Stimulated activated naive B cell treated with anti-CD40 and anti-IgM and Interleukin-4, amounts not matched to agents 10 μg/mL and 1 μg/mL and 100 μg/mL, for 72 hours (primary cell): ENCODE measurements around the gene DNASE1L3.
"Not testable (repeated sequence)": the region's sequence is repeated elsewhere in the genome, so short reads cannot be mapped to it uniquely, and the experiment has no call there.

Experiments used
- ATAC-seq, 2 donors: fragments of 150-1000 bp; cut with Tn5 transposase; replicated peaks; 2 replicates each; pipeline ENCODE4 v1.10.0; 2021; ENCODE audit warnings: moderate library complexity in 1 of 2
- DNase-seq: peaks from one replicate; pipeline ENCODE4 v3.0.0; 2021
- H3K27ac Mint-ChIP-seq: one replicate; pipeline ENCODE4 v1.8.0; 2022; ENCODE audit warnings: mild to moderate bottlenecking, mixed read lengths
- H3K27me3 Mint-ChIP-seq, 2 donors: one replicate each; pipeline ENCODE4 v1.8.0; 2022; ENCODE audit warnings: mixed read lengths in 2 of 2
- H3K36me3 Mint-ChIP-seq, 2 donors: one replicate each; pipeline ENCODE4 v1.8.0; 2022; ENCODE audit warnings: mixed read lengths in 2 of 2, mild to moderate bottlenecking in 1 of 2
- H3K4me1 Mint-ChIP-seq, 2 donors: one replicate each; pipeline ENCODE4 v1.8.0; 2022; ENCODE audit warnings: mixed read lengths in 2 of 2, mild to moderate bottlenecking in 1 of 2
- H3K4me3 Mint-ChIP-seq, 2 donors: one replicate each; pipeline ENCODE4 v1.8.0; 2022; ENCODE audit warnings: mild to moderate bottlenecking in 2 of 2, mixed read lengths in 2 of 2, moderate library complexity in 1 of 2
- H3K9me3 Mint-ChIP-seq, 2 donors: one replicate each; pipeline ENCODE4 v1.8.0; 2022; ENCODE audit warnings: mixed read lengths in 2 of 2, mild to moderate bottlenecking in 1 of 2

Gene DNASE1L3

DNA sequence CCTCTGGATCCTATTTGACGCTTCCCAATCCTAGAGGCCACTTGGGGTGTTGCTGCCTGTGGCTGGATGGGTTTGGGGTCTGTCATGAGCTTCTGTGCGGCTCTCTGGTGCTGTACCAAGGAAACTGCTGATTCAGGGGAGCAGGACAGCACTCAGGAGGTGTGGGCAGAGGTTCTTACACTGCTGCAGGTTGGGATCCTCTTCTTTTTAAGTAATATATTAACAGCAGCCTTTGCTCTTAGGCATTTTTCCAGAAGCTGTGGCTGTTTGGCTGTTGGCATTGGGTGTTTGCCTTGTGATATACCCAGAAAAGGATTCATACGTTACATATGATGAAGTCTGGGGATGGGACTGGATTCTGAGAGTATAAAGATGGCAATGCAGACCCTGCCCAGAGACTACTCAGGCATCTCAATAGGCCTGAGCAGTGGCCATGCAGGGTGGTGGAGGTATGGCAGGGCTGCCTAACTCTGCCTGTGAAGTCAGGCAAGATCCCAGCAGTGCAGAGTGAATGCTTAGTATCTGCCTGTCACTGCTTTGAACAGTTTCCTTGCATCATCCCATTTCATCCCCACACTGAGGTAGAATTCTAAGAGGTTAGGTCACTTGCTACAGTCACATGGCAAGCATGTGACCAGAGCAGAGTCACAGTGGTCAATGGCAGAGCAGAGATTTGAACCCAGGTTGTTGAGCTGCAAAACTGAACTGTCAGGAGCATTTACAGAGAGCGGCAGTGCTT is 30.7 kb upstream of the DNASE1L3 start:
- DNase-seq (no peak), ATAC-seq (no peak)
- H3K27ac Mint-ChIP-seq = peak overlapping the region; percentile 75
- H3K4me1 Mint-ChIP-seq = peaks cover 36 to 59% of the 10 kb centered on the region in 2 donors
- H3K4me3 Mint-ChIP-seq = no peak overlapping the region
- H3K9me3 Mint-ChIP-seq = no peaks in the 10 kb centered on the region
- H3K36me3 Mint-ChIP-seq = peaks cover 9 to 24% of the 10 kb centered on the region in 2 donors
- no peaks in the 10 kb centered on the region for H3K27me3 Mint-ChIP-seq

DNA sequence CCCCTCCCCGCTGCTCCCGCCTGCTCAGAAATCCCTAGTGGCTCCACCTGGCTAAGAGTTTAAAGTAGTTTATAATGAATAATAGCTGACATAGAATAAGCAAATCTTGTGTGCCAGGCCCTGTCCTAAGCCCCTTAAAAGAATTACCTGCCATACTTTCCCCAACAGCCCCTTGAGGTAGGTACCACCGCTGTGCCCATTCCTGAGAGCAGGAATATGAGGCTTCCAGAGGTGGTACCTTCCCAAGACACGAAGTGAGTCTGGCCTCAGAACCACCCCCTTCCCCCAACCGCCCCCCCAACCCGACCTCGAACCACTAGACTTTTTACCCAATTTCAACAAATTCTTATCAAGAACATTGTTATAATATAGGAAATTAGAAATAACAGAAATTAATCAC is 28.1 kb upstream of the DNASE1L3 start:
- no peaks in the 10 kb centered on the region for H3K27me3 Mint-ChIP-seq
- peak overlapping the region; percentile 91 to 96 for H3K4me3 Mint-ChIP-seq
- DNase-seq = no peak
- peaks cover 9 to 24% of the 10 kb centered on the region in 2 donors for H3K36me3 Mint-ChIP-seq
- peaks cover 39 to 55% of the 10 kb centered on the region in 2 donors for H3K4me1 Mint-ChIP-seq
- H3K27ac Mint-ChIP-seq = no peak overlapping the region
- H3K9me3 Mint-ChIP-seq = no peaks in the 10 kb centered on the region
- no peak for ATAC-seq

DNA sequence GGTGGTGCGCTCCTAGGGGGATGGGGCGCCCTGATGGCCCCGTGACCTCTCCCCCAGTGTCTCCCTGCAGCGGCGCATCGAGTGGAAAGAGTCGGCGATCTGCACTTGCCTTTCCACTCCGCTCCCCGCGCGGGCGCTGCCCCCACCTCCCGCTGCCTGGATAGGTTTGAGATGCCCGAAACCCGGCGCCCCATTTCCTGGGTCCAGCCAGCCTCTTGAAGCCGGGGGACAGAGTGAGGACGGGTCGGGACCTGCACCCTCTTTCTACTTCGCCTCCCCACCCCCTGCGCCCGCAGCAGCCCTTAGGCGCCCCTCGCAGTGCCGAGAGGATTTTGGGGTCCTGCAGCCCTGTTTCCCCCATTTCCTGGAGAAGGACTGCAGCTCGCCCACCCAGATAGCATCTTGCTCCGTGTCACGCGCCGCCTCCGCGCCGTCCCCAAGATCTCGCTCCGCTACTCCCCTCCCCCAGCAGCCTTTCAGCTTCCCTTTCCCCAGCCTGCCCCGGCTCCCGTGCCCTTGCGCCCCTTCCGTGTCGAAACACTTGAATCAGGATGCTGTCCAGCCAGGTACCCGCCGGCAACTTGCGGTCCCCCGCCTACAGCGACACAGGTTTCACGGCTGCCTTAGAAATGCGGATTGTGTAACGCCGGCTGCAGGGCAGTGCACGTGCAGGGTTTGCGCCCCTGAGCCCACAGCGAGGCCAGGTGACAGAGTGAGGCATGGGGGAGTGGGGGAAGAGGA is 27.3 kb upstream of the DNASE1L3 start:
- ATAC-seq (peak; percentile 57 to 60), DNase-seq (no peak)
- Mint-ChIP-seq H3K9me3 (no peaks in the 10 kb centered on the region), H3K27me3 (no peaks in the 10 kb centered on the region), H3K4me1 (peaks cover 41 to 62% of the 10 kb centered on the region in 2 donors), H3K36me3 (peaks cover 9 to 20% of the 10 kb centered on the region in 2 donors), H3K27ac (peak overlapping the region; percentile 91), H3K4me3 (peak overlapping the region; percentile 91 to 96)

DNA sequence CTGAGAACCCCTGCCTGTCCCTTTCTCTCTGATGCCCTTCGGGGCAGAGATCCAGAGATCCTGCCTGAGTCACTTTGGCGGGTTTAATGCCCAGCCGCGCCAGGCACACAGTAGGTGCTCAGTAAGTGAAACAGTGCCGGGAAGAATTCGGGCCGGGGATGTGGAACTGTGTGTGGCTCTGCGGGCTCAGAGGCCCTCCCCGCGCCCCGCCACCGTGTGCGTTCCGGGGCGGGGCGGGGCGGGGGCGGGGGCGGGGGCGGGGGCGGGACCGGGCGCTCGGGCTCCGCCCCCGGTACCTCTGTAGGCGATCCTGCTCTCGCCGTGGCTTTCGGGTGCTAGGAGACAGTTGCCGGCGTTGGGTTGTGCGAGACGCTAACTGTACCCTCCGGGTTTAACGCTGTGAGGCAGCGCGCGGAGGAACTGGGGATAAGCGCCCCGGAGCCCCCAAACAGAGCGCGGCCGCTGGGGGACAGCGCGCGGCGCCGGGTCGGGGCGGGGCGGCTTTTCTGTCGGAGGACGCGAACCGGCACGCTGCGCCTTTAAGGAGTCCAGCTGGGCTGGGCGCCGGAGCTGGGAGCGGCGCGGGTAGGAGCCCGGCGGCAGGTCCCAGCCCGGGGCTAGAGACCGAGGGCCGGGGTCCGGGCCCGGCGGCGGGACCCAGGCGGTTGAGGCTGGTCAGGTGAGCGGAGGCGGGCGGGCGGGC is 26.6 kb upstream of the DNASE1L3 start, which contains the start of gene ABHD6:
Gene ABHD6, plus strand, starts transcription at position 555 of the 703 bp plus-strand sequence. CDS start 18,795 bp downstream, outside the sequence.
- peaks cover 46 to 68% of the 10 kb centered on the region in 2 donors for H3K4me1 Mint-ChIP-seq
- no peaks in the 10 kb centered on the region for H3K27me3 Mint-ChIP-seq
- H3K9me3 Mint-ChIP-seq = no peaks in the 10 kb centered on the region
- peak; percentile 79 for DNase-seq
- peak within 1 kb of the TSS; percentile 91 to 96 for H3K4me3 Mint-ChIP-seq
- H3K27ac Mint-ChIP-seq = peak within 1 kb of the TSS; percentile 91
- ATAC-seq = peak; percentile 72 to 76
- H3K36me3 Mint-ChIP-seq = peaks cover 9 to 16% of the 10 kb centered on the region in 2 donors

DNA sequence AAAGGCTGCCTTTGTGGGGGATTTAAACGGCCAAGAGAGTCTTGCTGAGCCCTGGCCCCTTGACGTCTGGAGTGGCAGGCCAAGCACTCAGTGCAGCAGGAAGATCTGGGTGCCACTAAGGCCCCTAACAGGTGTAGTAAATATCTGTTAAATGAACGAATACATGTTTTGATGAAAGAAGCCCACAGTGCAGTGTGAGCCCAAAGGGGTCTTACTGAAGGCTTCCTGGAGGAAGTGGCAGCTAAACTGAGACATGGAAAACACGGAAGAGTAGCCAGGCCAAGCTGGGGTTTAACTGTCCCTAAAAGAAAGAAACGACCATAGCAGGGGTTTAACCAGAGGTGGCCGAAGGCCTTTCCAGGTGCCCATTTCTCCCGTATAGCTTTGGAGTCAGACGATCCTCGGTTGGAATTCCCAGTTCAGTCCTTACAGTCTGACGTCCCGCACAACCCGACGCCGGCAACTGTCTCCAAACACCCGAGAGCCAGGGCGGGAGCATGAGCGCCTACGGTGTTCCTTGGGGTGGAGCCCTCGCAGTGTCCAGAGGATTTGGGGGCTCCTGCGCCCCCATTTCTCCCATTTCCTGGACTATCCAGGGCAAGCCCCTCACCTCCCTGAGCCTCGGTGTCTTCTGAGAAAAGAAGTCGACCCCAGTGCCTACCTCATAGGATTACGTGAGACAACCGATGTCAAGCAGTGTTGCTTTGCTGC is 25.9 kb upstream of the DNASE1L3 start:
- Mint-ChIP-seq H3K9me3 (no peaks in the 10 kb centered on the region), H3K27me3 (no peaks in the 10 kb centered on the region), H3K4me1 (peaks cover 46 to 68% of the 10 kb centered on the region in 2 donors), H3K4me3 (peak overlapping the region; percentile 90 to 96), H3K27ac (peak overlapping the region; percentile 91), H3K36me3 (peaks cover 6 to 11% of the 10 kb centered on the region in 2 donors)
- no peak for DNase-seq
- ATAC-seq = no peak

DNA sequence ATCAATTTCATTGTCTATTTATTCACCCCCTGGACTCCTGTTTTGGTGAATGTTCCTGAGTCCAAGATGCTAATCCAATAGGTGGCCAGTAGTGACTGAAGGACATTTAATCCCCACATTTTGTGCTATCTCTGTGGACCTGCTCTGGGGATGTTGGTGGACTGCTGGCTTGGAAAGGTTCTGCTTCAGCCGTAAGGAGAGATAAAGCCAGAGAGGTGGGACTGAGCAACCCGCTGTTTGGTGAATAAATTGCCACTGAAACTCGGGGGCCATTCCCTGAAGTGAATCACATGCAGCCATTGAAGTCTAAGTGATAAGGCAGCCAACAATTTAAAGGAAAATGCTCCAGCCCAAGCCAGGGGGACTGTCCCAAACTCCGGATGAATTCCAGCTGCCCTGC is 25.2 kb upstream of the DNASE1L3 start:
- Mint-ChIP-seq H3K27ac (peak overlapping the region; percentile 91), H3K27me3 (no peaks in the 10 kb centered on the region), H3K4me3 (peak overlapping the region; percentile 90 to 96), H3K4me1 (peaks cover 44 to 67% of the 10 kb centered on the region in 2 donors), H3K36me3 (peaks cover 2 to 4% of the 10 kb centered on the region in 2 donors), H3K9me3 (no peaks in the 10 kb centered on the region)
- ATAC-seq (no peak), DNase-seq (no peak)

DNA sequence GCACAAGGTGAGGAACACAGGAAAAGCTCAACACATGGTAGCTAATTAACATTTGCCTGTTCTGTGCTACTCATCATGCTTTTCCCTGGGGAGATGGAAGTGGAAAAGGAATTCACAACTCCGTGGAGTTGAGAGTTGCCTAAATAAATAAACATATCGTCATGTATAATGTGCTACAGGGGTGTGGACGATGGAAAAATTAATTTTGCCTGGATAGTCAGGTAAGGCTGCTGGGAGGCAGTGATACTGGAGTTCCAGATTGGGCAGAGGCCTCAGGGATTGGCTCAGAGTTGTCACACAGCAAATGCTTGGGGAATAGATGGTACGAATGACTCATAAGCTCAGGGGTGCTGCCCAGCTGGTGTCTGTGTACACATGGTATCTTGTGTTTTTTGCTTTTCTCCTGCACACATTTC is 23.8 kb upstream of the DNASE1L3 start:
- DNase-seq = no peak
- no peaks in the 10 kb centered on the region for H3K27me3 Mint-ChIP-seq
- H3K36me3 Mint-ChIP-seq = peaks cover 1 to 2% of the 10 kb centered on the region in 2 donors
- H3K4me1 Mint-ChIP-seq = peaks cover 45 to 73% of the 10 kb centered on the region in 2 donors
- H3K9me3 Mint-ChIP-seq = no peaks in the 10 kb centered on the region
- peak overlapping the region; percentile 70 for H3K27ac Mint-ChIP-seq
- H3K4me3 Mint-ChIP-seq = no peak overlapping the region
- peak in 1 of 2 donors; percentile 17 for ATAC-seq

DNA sequence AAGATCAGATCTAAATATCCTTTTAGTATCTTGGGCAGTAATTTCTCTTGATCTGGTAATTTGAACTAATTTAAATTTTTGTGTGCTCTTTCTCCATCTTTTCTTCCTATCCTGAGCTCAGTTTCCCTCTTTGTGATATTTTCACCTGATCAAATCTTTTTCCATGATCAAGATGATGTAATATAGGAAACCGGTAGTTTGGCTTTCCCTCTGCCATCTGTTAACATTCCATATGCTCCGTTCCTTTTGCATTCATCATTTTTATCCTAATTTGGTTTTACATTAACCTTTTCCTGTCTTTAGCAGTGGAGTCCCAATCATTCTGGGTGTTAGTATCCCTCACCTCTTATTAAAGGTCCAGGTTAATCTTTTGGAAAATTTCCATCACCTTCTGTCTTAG is 20.9 kb upstream of the DNASE1L3 start:
- peak overlapping the region; percentile 97 for H3K27ac Mint-ChIP-seq
- peaks cover 36 to 56% of the 10 kb centered on the region in 2 donors for H3K4me1 Mint-ChIP-seq
- no peak overlapping the region for H3K4me3 Mint-ChIP-seq
- no peaks in the 10 kb centered on the region for H3K36me3 Mint-ChIP-seq
- H3K9me3 Mint-ChIP-seq = no peaks in the 10 kb centered on the region
- DNase-seq (no peak), ATAC-seq (no peak)
- no peaks in the 10 kb centered on the region for H3K27me3 Mint-ChIP-seq

DNA sequence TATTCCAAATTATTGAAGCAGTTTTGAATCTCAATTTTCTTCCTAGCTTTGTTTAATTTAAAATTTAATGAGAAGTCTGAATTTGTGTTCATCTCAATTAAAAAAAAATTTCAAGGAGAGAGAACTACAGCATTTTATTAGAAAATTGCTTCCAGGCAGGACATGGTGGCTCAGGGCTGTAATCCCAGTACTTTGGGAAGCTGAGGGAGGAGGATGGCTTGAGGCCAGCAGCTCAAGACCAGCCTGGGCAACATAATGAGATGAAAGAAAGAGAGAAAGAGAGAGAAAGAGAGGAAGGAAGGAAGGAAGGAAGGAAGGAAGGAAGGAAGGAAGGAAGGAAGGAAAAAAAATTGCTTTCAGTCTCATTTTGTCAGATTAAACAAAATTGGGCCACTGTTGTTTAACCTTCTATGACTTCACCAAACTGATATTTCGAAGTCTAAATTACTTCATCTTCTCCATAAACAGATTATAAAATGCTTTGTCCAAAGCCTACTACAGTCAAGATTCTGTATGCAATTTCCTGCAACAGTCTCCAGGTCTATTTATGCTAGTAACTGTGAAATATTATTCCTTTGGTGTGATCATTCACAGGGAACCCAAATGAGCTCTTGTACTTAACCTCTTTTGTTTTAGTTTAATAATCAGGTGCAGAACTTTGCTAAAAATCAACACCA is 20.2 kb upstream of the DNASE1L3 start:
- no peaks in the 10 kb centered on the region for H3K9me3 Mint-ChIP-seq
- no peak overlapping the region for H3K4me3 Mint-ChIP-seq
- H3K36me3 Mint-ChIP-seq = no peaks in the 10 kb centered on the region
- peaks cover 32 to 50% of the 10 kb centered on the region in 2 donors for H3K4me1 Mint-ChIP-seq
- DNase-seq (no peak), ATAC-seq (no peak)
- H3K27ac Mint-ChIP-seq = peak overlapping the region; percentile 27
- H3K27me3 Mint-ChIP-seq = no peaks in the 10 kb centered on the region

DNA sequence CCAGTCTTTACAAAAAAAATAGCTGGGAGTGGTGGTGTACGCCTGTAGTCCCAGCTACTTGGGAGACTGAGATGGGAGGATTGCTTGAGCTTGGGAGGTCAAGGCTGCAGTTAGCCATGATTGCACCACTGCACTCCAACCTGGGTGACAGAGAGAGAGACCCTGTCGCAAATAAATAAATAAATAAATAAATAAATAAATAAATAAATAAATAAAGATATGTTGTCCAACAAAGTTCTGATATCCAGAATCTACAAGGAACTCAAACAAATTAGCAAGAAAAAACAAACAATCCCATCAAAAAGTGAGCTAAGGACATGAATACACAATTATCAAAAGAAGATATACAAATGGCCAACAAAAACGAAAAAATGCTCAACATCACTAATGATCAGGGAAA is 17.2 kb upstream of the DNASE1L3 start:
- H3K9me3 Mint-ChIP-seq, H3K27me3 Mint-ChIP-seq, DNase-seq, H3K36me3 Mint-ChIP-seq, ATAC-seq, H3K27ac Mint-ChIP-seq, H3K4me3 Mint-ChIP-seq: not testable (repeated sequence)
- peaks cover 17 to 31% of the 10 kb centered on the region in 2 donors for H3K4me1 Mint-ChIP-seq

DNA sequence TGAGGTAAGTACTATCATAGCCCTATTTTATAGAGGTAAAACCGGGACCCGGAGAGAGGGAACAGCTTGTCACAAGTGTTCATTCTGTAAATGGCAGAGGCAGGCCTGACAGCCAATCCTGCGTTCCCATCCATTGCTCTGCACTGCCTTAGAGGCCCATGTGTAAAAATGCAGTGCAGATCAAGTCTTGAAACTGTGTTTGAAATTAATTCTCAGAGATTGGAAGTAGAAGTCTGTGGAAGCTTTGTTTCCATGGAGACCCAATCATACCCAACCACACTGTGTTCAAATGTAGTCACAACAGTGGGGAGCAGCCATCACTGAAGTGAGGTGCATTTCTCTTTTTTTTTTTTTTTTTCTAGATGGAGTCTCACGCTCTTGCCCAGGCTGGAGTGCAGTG is 13.1 kb upstream of the DNASE1L3 start:
- Mint-ChIP-seq H3K4me3 (no peak overlapping the region), H3K27ac (no peak overlapping the region), H3K4me1 (peaks cover 6 to 7% of the 10 kb centered on the region in 2 donors), H3K27me3 (no peaks in the 10 kb centered on the region), H3K9me3 (no peaks in the 10 kb centered on the region), H3K36me3 (no peaks in the 10 kb centered on the region)
- DNase-seq (no peak), ATAC-seq (no peak)

DNA sequence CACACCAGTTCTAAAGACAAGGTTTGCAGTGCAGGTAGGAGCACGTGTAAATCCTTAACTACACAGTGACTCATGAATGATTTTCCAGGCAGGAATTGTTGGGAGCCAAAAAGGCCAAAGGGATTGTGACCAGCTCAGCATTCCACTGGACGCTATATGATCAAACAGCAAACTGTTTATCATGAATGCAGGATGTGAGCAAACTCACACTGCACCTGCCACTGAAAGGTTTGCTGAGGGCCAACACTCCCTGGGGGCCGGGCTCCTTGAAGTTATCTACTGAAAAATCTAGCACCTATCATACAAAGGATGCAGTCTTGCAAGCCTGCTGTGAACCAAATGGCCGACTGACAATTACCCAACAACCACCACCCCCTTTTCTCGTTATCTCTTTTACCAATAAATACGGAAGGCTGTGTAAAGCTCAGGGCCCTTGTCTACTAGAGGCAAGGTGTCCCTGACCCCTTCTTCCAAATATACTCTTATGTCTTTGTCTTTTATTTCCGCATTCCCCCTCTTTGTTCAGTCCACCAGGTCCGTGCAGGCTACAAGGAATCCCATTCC is 11.5 kb upstream of the DNASE1L3 start:
- no peak overlapping the region for H3K4me3 Mint-ChIP-seq
- H3K4me1 Mint-ChIP-seq = peaks cover 16 to 19% of the 10 kb centered on the region in 2 donors
- H3K27me3 Mint-ChIP-seq = no peaks in the 10 kb centered on the region
- DNase-seq (no peak), ATAC-seq (no peak)
- no peaks in the 10 kb centered on the region for H3K36me3 Mint-ChIP-seq
- no peaks in the 10 kb centered on the region for H3K9me3 Mint-ChIP-seq
- H3K27ac Mint-ChIP-seq = no peak overlapping the region

DNA sequence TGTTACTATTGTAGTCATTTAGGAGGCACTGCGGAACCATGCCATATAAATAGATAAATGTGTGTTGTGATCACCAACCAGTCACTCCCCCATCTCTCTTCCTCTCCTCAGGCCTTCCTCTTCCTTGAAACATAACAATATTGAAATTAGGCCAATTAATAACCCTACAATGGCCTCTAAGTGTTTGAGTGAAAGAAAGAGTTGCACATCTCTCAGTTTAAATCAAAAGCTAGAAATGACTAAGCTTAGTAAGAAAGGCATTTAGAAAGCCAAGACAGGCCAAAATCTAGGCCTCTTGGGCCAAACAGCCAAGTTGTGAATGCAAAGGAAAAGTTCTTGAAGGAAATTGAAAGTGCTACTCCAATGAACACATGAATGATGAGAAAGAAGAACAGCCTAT is 8.1 kb upstream of the DNASE1L3 start:
- Mint-ChIP-seq H3K36me3 (no peaks in the 10 kb centered on the region), H3K27me3 (no peaks in the 10 kb centered on the region), H3K4me1 (peaks cover 40 to 52% of the 10 kb centered on the region in 2 donors), H3K4me3 (peak overlapping the region; percentile 8 to 36), H3K27ac (peak overlapping the region; percentile 45), H3K9me3 (no peaks in the 10 kb centered on the region)
- DNase-seq (no peak), ATAC-seq (no peak)
